Measurements from ENCODE around the gene SLC35A4.

The SLC35A4 gene, protein sequence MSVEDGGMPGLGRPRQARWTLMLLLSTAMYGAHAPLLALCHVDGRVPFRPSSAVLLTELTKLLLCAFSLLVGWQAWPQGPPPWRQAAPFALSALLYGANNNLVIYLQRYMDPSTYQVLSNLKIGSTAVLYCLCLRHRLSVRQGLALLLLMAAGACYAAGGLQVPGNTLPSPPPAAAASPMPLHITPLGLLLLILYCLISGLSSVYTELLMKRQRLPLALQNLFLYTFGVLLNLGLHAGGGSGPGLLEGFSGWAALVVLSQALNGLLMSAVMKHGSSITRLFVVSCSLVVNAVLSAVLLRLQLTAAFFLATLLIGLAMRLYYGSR

DNA sequence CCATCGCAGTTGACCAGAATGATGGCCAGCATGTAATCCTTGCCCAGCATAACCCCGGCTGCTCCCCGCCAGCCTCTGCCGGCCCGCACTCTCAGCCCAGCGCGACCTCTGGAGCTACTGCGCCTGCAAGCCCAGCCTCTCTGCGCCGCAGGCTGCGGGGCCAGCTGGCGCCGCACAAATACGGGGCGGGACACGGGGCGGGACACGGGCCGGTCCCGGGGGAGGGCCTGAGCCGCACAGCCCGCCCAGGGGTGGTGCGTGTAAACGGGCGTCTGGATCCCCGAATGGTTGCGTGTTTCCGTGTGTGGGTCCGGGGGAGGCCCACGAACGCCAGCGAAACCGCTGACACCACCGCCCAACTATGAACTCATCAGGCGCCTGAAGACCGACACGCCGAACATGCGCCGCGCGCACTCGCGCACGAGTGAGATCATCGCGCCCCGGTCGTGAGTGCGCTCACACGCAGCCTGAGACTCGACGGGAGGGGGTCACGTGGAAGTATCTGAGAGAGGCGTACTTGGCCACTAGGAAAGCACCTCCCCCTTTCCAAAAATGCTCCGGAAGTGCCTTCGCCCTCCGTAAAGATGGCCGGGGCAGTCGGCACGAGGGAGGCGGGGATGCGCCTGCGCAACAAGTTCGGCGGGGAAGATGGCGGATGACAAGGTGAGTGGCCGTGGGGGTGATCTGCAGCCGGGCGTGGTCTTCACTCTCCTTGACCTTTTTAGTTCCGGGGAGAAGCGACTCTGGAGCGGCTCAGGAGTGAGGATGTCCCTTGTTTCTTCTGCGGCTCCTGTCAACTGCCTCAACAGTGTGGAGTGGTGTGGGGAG, at the start of gene SLC35A4, which contains the start of gene APBB3:
TSS of gene SLC35A4 (plus strand) at position 633 of the 828 bp plus-strand sequence. CDS start 2,342 bp downstream, outside the sequence.
TSS of gene APBB3 (minus strand) at position 403 of the 828 bp plus-strand sequence. CDS start at position 50, 353 bp downstream.
- DNase-seq, result peak; percentile 87

- DNase-seq, result no peak
Observed at GRCh38 chr5:140524003-140524402, 40.6 kb upstream of the SLC35A4 start.

- DNase-seq, result no peak
Observed at GRCh38 chr5:140540227-140540626, 24.4 kb upstream of the SLC35A4 start.

GRCh38 chr5:140542972-140543371, 21.7 kb upstream of the SLC35A4 start:
- DNase-seq, result no peak

GRCh38 chr5:140544986-140545385, 19.6 kb upstream of the SLC35A4 start:
- no peak for DNase-seq

DNA sequence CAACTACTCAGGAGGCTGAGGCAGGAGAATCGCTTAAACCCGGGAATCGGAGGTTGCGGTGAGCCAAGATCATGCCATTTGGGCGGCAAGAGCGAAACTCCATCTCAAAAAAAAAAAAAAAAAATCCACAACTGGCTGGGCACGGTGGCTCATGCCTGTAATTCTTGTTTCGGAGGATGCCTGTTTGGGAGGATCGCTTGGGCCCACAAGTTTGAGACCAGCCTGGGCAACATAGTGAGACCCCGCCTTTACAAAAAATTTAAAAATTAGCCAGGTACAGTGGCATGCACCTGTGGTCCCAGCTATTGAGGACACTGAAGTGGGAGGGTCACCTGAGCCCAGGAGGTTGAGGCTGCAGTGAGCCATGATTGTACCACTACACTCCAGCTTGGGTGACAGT, 19.0 kb upstream of the SLC35A4 start:
- DNase-seq, result no peak

DNA sequence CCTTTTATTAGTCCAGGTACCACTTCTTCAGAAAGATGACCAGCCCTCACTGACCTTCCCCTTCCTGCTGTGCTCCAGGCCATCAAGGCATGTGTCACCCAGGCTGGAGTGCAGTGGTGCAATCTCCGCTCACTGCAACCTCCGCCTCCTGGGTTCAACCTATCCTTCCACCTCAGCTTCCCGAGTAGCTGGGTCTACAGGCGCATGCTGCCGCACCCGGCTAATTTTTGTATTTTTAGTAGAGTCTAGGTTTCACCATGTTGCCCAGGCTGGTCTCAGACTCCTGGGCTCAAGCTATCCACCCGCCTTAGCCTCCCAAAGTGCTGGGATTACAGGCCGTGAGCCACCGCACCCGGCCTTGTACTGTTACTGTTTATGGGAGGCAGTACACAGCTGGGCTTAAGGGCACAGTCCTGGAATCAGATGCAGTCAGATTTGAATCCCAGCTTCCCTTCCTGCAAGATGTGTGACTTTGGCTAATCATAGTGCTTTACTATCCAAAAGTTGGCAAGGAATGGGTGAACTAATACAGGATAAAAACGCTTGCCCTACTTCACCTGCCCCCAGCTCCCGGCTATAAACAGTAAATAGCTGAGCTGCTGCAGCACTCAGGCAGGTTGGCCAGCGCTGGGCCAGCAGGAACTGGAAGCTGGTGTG, 17.6 kb upstream of the SLC35A4 start:
- DNase-seq, result no peak

- DNase-seq, result peak; percentile 72
Observed at GRCh38 chr5:140547508-140548299, 16.9 kb upstream of the SLC35A4 start, which contains the start of gene EIF4EBP3. EIF4EBP3 (plus strand) TSS chr5:140547662; CDS start chr5:140547738, 76 bp downstream.

DNA sequence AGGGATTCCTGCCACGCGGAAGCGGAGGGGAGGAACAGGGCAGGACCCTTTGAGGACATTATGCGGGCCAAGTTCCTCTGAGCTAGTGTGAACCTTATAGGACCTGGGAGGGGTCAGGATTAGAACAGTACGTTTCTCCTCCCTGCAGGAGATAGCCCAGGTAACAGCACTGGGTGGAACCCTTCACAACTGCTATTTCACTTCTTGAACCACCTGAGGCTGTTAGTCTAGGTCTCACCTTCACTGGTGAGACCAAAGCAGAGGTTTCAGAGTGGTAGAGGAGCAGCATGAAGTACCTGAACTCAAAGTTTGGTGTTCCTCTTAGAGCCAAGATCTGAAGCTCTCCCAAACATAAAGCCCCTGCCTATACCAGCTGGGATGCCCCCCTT, 16.3 kb upstream of the SLC35A4 start:
- DNase-seq, result no peak

GRCh38 chr5:140548791-140549190, 15.8 kb upstream of the SLC35A4 start:
- DNase-seq, result no peak

- no peak for DNase-seq
Observed at GRCh38 chr5:140549237-140550144, 15.1 kb upstream of the SLC35A4 start.

- no peak for DNase-seq
Observed at GRCh38 chr5:140550147-140551079, 14.2 kb upstream of the SLC35A4 start.

- DNase-seq, result no peak
Observed at GRCh38 chr5:140551872-140552271, 12.8 kb upstream of the SLC35A4 start.

- DNase-seq, result no peak
Observed at GRCh38 chr5:140553657-140554056, 11.0 kb upstream of the SLC35A4 start.

GRCh38 chr5:140554454-140554853, 10.2 kb upstream of the SLC35A4 start:
- no peak for DNase-seq

GRCh38 chr5:140555747-140556312, 8.8 kb upstream of the SLC35A4 start:
- DNase-seq, result no peak

GRCh38 chr5:140556438-140556837, 8.2 kb upstream of the SLC35A4 start:
- DNase-seq, result no peak

- peak; percentile 78 for DNase-seq
Observed at GRCh38 chr5:140557136-140557805, 7.4 kb upstream of the SLC35A4 start, which contains the start of gene SRA1. SRA1 (minus strand) TSS chr5:140557473; CDS start chr5:140557452, 21 bp downstream.

DNA sequence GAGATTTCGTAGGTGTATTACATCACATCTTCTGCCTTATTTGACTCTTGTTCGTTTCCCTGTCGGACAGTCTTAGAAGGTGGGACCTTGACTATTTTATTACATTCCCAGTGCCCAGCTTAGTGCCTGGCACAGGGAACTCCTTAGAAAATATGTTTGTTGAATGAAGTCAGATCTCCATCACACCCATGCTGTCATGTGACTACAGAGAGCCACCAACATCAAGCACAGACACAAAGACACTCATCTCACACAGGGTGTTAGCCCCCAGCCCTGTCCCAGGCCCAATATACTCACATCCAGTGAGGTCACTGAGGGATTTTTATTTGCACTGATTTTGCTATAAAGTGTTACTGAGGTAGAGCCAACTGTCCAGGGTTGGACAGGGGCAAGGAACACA, 6.7 kb upstream of the SLC35A4 start:
- DNase-seq, result no peak
